Measurements from ENCODE around the gene HMBS.

DNA sequence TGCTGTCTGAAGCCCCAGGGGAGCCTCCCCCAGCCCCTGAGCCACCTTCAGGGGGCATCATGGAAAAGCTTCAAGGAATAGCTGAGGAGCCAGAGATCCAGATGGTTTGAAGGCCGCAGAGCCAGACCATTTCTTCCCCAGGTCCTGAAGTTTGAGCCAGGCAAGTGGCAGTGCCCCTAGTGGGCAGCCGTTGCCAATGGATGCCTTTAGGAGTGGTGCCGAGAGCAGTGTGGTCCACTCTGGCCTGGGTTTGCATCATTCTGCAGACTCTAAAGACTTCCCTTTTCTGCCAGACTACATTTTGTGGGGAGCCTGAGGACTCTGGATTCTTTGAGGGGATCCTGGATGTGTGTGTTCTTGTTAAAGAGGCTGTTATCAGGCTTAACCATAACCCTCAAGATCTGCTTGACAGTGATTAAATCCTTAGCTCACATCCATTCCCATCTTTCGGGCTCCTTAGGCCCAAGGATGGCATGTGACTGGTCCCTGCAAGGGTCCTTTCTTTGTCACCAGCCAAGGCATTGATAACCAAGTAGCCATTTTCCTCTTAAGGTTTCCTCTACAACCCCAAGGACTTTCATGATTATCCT is 49.8 kb downstream of the HMBS start:
- TF ChIP-seq, protein P1, sequence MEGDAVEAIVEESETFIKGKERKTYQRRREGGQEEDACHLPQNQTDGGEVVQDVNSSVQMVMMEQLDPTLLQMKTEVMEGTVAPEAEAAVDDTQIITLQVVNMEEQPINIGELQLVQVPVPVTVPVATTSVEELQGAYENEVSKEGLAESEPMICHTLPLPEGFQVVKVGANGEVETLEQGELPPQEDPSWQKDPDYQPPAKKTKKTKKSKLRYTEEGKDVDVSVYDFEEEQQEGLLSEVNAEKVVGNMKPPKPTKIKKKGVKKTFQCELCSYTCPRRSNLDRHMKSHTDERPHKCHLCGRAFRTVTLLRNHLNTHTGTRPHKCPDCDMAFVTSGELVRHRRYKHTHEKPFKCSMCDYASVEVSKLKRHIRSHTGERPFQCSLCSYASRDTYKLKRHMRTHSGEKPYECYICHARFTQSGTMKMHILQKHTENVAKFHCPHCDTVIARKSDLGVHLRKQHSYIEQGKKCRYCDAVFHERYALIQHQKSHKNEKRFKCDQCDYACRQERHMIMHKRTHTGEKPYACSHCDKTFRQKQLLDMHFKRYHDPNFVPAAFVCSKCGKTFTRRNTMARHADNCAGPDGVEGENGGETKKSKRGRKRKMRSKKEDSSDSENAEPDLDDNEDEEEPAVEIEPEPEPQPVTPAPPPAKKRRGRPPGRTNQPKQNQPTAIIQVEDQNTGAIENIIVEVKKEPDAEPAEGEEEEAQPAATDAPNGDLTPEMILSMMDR (IDR thresholded peaks at IDR 0.05) = peak in 3 of 5 experiments; percentile 21 to 37 (median 30)
- TF ChIP-seq EP300 (IDR thresholded peaks at IDR 0.05) = no peak

Measured in tibial nerve (tissue), 4 donors.